ENCODE measurements around the gene MAPKAPK2.

GRCh38 chr1:206734499-206735142, 49.9 kb downstream of the MAPKAPK2 start:
- TF ChIP-seq CTCF (conservative IDR thresholded peaks at IDR 0.05; ENCODE audit: low read length), result peak; percentile 91
- TF ChIP-seq EZH2phosphoT487 (IDR thresholded peaks at IDR 0.05; ENCODE audit: borderline replicate concordance, low read depth, low read length), result no peak

Measured in OCI-LY7 (cell line).